Fibroblast of skin of right quadriceps (primary cell): ENCODE results near the gene ATP5MG.
A peak's percentile ranks its signal among the peaks of the same experiment; 100 is the strongest.
"Not testable (repeated sequence)": the region's sequence is repeated elsewhere in the genome, so short reads cannot be mapped to it uniquely, and the experiment has no call there.

Experiments
- DNase-seq: peaks from one replicate; pipeline ENCODE4 v3.0.0-alpha.2; 2013

Gene ATP5MG

GRCh38 chr11:118401151-118401879 is at the start of gene ATP5MG:
Gene ATP5MG, plus strand, starts transcription at chr11:118401606. Its CDS starts 60 bp downstream, at chr11:118401666.
- DNase-seq: peak; percentile 86

GRCh38 chr11:118353084-118353710 is 48.2 kb upstream of the ATP5MG start:
- peak; percentile 15 for DNase-seq

- peak; percentile 8 for DNase-seq
These were observed 43.3 kb upstream of the ATP5MG start for GRCh38 chr11:118358071-118358470.

GRCh38 chr11:118359295-118359958 is 42.0 kb upstream of the ATP5MG start, which contains the start of gene UBE4A:
Gene UBE4A, plus strand, starts transcription at chr11:118359600. Its CDS starts 5,481 bp downstream, at chr11:118365081.
- DNase-seq: peak; percentile 92

GRCh38 chr11:118364956-118365615 is 36.3 kb upstream of the ATP5MG start:
- DNase-seq: no peak

- DNase-seq: no peak
These were observed 35.1 kb upstream of the ATP5MG start for GRCh38 chr11:118366287-118366686.

- DNase-seq: no peak
These were observed 30.6 kb upstream of the ATP5MG start for GRCh38 chr11:118370774-118371173.

GRCh38 chr11:118373263-118373662 is 28.1 kb upstream of the ATP5MG start:
- DNase-seq: no peak

- DNase-seq: no peak
These were observed 27.5 kb upstream of the ATP5MG start for GRCh38 chr11:118373871-118374270.

GRCh38 chr11:118374729-118375128 is 26.7 kb upstream of the ATP5MG start:
- no peak for DNase-seq

GRCh38 chr11:118375978-118376377 is 25.4 kb upstream of the ATP5MG start:
- DNase-seq: no peak

- no peak for DNase-seq
These were observed 21.9 kb upstream of the ATP5MG start for GRCh38 chr11:118379497-118379896.

GRCh38 chr11:118380571-118380970 is 20.8 kb upstream of the ATP5MG start:
- no peak for DNase-seq

GRCh38 chr11:118382954-118383353 is 18.5 kb upstream of the ATP5MG start:
- no peak for DNase-seq

- no peak for DNase-seq
These were observed 17.7 kb upstream of the ATP5MG start for GRCh38 chr11:118383657-118384056.

GRCh38 chr11:118396097-118396501 is 5.3 kb upstream of the ATP5MG start:
- DNase-seq: no peak

GRCh38 chr11:118397448-118397847 is 4.0 kb upstream of the ATP5MG start:
- no peak for DNase-seq

GRCh38 chr11:118398791-118399559 is 2.4 kb upstream of the ATP5MG start:
- no peak for DNase-seq

GRCh38 chr11:118401880-118402590 is 629 bp downstream of the ATP5MG start:
- DNase-seq: peak; percentile 69

GRCh38 chr11:118402594-118402993 is 1.2 kb downstream of the ATP5MG start:
- DNase-seq: not testable (repeated sequence)

- peak; percentile 11 for DNase-seq
These were observed 5.3 kb downstream of the ATP5MG start for GRCh38 chr11:118406599-118407166.
